WTC11 (cell line): ENCODE data around the gene TIGD7. TPM values are rescaled to one million over a fixed set of nuclear protein-coding genes. Genes with fewer than 3 reads are reported as not detected.

Experiments
- ATAC-seq: fragments of 200-7000 bp; cut with Tn5 transposase; 2 replicates; pipeline ENCODE4 v1.10.0; 2021; ENCODE audit warnings: mild to moderate bottlenecking, moderate library complexity
- CTCF ChIA-PET: fragments of 300-600 bp; sonication (Branson Sonifier 250); formaldehyde crosslinking; loops from one replicate; lab custom pipeline; 2021; ENCODE audit warnings: antibody characterized with exemption; lab: Charles Lee
- POLR2A ChIA-PET: fragments of 350-600 bp; sonication (Branson Sonifier 250); formaldehyde crosslinking; loops from one replicate; lab custom pipeline; 2021; ENCODE audit warnings: antibody characterized with exemption; lab: Charles Lee
- DNase-seq: peaks from one replicate; pipeline ENCODE4 v3.0.0; 2021; ENCODE audit warnings: low spot score
- H3K27ac Mint-ChIP-seq: 2 replicates; pipeline ENCODE4 v1.8.0; 2021; ENCODE audit warnings: mixed read lengths
- H3K27me3 Mint-ChIP-seq: 2 replicates; pipeline ENCODE4 v1.8.0; 2021; ENCODE audit warnings: low read depth, mild to moderate bottlenecking, moderate library complexity, mixed read lengths
- H3K36me3 Mint-ChIP-seq: 2 replicates; pipeline ENCODE4 v1.8.0; 2021; ENCODE audit warnings: mixed read lengths
- H3K4me1 Mint-ChIP-seq: 2 replicates; pipeline ENCODE4 v1.8.0; 2022; ENCODE audit warnings: mixed read lengths
- H3K4me3 Mint-ChIP-seq: 2 replicates; pipeline ENCODE4 v1.8.0; 2021; ENCODE audit warnings: mild to moderate bottlenecking, moderate library complexity, mixed read lengths
- H3K9me3 Mint-ChIP-seq: 2 replicates; pipeline ENCODE4 v1.8.0; 2021; ENCODE audit warnings: mixed read lengths
- ATF3 ChIP-seq: sonication (generic); formaldehyde crosslinking; conservative IDR thresholded peaks from 2 replicates; pipeline ENCODE4 v1.8.1; 2022; ENCODE audit warnings: mild to moderate bottlenecking, missing genetic modification reagents
- ATF6 ChIP-seq: sonication (generic); formaldehyde crosslinking; IDR thresholded peaks from 2 replicates; pipeline ENCODE4 v1.8.1; 2023; ENCODE audit warnings: mild to moderate bottlenecking, missing genetic modification reagents
- CREM ChIP-seq: sonication (generic); formaldehyde crosslinking; IDR thresholded peaks from 2 replicates; pipeline ENCODE4 v1.8.1; 2022; ENCODE audit warnings: mild to moderate bottlenecking, missing genetic modification reagents, moderate library complexity
- CTCF ChIP-seq: fragments of 200-600 bp; IDR thresholded peaks from 2 replicates; pipeline ENCODE4 v1.8.0; 2022; ENCODE audit warnings: antibody characterized with exemption
- FOXK1 ChIP-seq: sonication (generic); formaldehyde crosslinking; IDR thresholded peaks from 2 replicates; pipeline ENCODE4 v1.8.0; 2022; ENCODE audit warnings: mild to moderate bottlenecking, moderate library complexity, missing genetic modification reagents
- JUN ChIP-seq: sonication (generic); formaldehyde crosslinking; IDR thresholded peaks from 2 replicates; pipeline ENCODE4 v1.8.0; 2023; ENCODE audit warnings: mild to moderate bottlenecking, missing genetic modification reagents
- MXD4 ChIP-seq: fragments of 250-450 bp; sonication (Bioruptor Pico); IDR thresholded peaks from 2 replicates; pipeline ENCODE4 v1.8.0; 2021; ENCODE audit warnings: mild to moderate bottlenecking, moderate library complexity, borderline replicate concordance
- MYBL2 ChIP-seq: sonication (generic); formaldehyde crosslinking; IDR thresholded peaks from 2 replicates; pipeline ENCODE4 v1.8.1; 2023; ENCODE audit warnings: mild to moderate bottlenecking, moderate library complexity, missing genetic modification reagents
- PREB ChIP-seq: sonication (generic); formaldehyde crosslinking; IDR thresholded peaks from 2 replicates; pipeline ENCODE4 v1.8.1; 2022; ENCODE audit warnings: mild to moderate bottlenecking, missing genetic modification reagents, moderate library complexity, borderline replicate concordance
- PRRX2 ChIP-seq: fragments of 250-450 bp; sonication (Bioruptor Pico); IDR thresholded peaks from 2 replicates; pipeline ENCODE4 v1.8.0; 2021; ENCODE audit warnings: mild to moderate bottlenecking
- RELA ChIP-seq: sonication (generic); formaldehyde crosslinking; IDR thresholded peaks from 2 replicates; pipeline ENCODE4 v1.8.1; 2022; ENCODE audit warnings: missing genetic modification reagents, mild to moderate bottlenecking, borderline replicate concordance
- SMAD4 ChIP-seq: sonication (generic); formaldehyde crosslinking; IDR thresholded peaks from 2 replicates; pipeline ENCODE4 v1.8.0; 2022; ENCODE audit warnings: mild to moderate bottlenecking, missing genetic modification reagents
- STAT6 ChIP-seq: sonication (generic); formaldehyde crosslinking; conservative IDR thresholded peaks from 2 replicates; pipeline ENCODE4 v1.8.1; 2023; ENCODE audit warnings: mild to moderate bottlenecking, low read depth, missing genetic modification reagents, moderate library complexity
- ZBTB43 ChIP-seq: sonication (generic); formaldehyde crosslinking; IDR thresholded peaks from 2 replicates; pipeline ENCODE4 v1.8.1; 2023; ENCODE audit warnings: mild to moderate bottlenecking, missing genetic modification reagents
- ZMAT4 ChIP-seq: fragments of 250-450 bp; sonication (Bioruptor Pico); IDR thresholded peaks from 2 replicates; pipeline ENCODE4 v1.9.0; 2021; ENCODE audit warnings: mild to moderate bottlenecking
- ZNF121 ChIP-seq: sonication (generic); formaldehyde crosslinking; IDR thresholded peaks from 2 replicates; pipeline ENCODE4 v1.8.0; 2023; ENCODE audit warnings: missing genetic modification reagents
- ZNF138 ChIP-seq: sonication (generic); formaldehyde crosslinking; conservative IDR thresholded peaks from 2 replicates; pipeline ENCODE4 v1.8.1; 2022; ENCODE audit warnings: mild to moderate bottlenecking, moderate library complexity, missing genetic modification reagents
- ZNF317 ChIP-seq: sonication (generic); formaldehyde crosslinking; IDR thresholded peaks from 2 replicates; pipeline ENCODE4 v1.8.1; 2023; ENCODE audit warnings: low read depth, mild to moderate bottlenecking, moderate library complexity, missing genetic modification reagents, borderline replicate concordance
- ZNF423 ChIP-seq: fragments of 250-450 bp; sonication (Bioruptor Pico); IDR thresholded peaks from 2 replicates; pipeline ENCODE4 v2.1.2; 2022; ENCODE audit warnings: mild to moderate bottlenecking, moderate library complexity
- ZNF425 ChIP-seq: fragments of 250-450 bp; sonication (Bioruptor Pico); conservative IDR thresholded peaks from 2 replicates; pipeline ENCODE4 v1.9.0; 2021; ENCODE audit warnings: mild to moderate bottlenecking
- total RNA-seq: library from RNA; stranded (reverse); gene quantifications from 3 replicates; pipeline ENCODE4 v1.2.3, GENCODE V29; 2021

TIGD7 gene
- total RNA-seq, 1 experiment from 2014 or later = 7.0 TPM

- TF ChIP-seq CTCF (no peak), MXD4 (no peak)
Observed at GRCh38 chr16:3295783-3296182, 9.4 kb downstream of the TIGD7 start (continued).

- peaks cover 14% of the 10 kb centered on the region for H3K27me3 Mint-ChIP-seq
- ChIA-PET POLR2A (no interaction called here), CTCF (interaction anchor here (1.4 kb wide), 1 partner anchor 10 kb away, joined by 3 read pairs; the partner anchor contains the start of genes TIGD7 and ZNF75A)
- TF ChIP-seq ZNF317 (CRISPR knock-in tag) (peak; percentile 53; the same call in 1 of the 2 replicates), ZMAT4 (CRISPR knock-in tag) (no peak)
- ATAC-seq = peak; percentile 32
- H3K4me1 Mint-ChIP-seq = 0 out of 2 replicates have a peak, but pooled peaks cover 3% of the 10 kb centered on the region
- H3K27ac Mint-ChIP-seq = no peak overlapping the region
- peaks cover 63% of the 10 kb centered on the region for H3K36me3 Mint-ChIP-seq
- peaks cover 54% of the 10 kb centered on the region for H3K9me3 Mint-ChIP-seq
- H3K4me3 Mint-ChIP-seq = no peak overlapping the region
- DNase-seq = no peak
Observed at GRCh38 chr16:3295209-3295608, 10.0 kb downstream of the TIGD7 start.

GRCh38 chr16:3292604-3293003 is 12.6 kb downstream of the TIGD7 start:
- CTCF ChIA-PET = interaction anchor here (0.8 kb wide), 1 partner anchor 10 kb away, joined by 3 read pairs; no protein-coding TSS in a partner anchor
- H3K27me3 Mint-ChIP-seq = peaks cover 14% of the 10 kb centered on the region
- no peak for ATAC-seq
- H3K9me3 Mint-ChIP-seq = peaks cover 57% of the 10 kb centered on the region
- POLR2A ChIA-PET = no interaction called here
- H3K4me1 Mint-ChIP-seq = 0 out of 2 replicates have a peak, but pooled peaks cover 3% of the 10 kb centered on the region
- TF ChIP-seq FOXK1 (CRISPR knock-in tag) (no peak), STAT6 (CRISPR knock-in tag) (no peak), ATF3 (CRISPR knock-in tag) (no peak), ZNF423 (CRISPR knock-in tag) (no peak), RELA (CRISPR knock-in tag) (no peak), PREB (CRISPR knock-in tag) (no peak), ATF6 (CRISPR knock-in tag) (no peak), SMAD4 (CRISPR knock-in tag) (no peak), ZBTB43 (no peak), JUN (no peak), CREM (CRISPR knock-in tag) (no peak), ZNF138 (no peak), MYBL2 (CRISPR knock-in tag) (no peak), PRRX2 (CRISPR knock-in tag) (no peak), ZNF121 (CRISPR knock-in tag) (no peak), ZNF425 (CRISPR knock-in tag) (no peak)
- H3K36me3 Mint-ChIP-seq = peaks cover 76% of the 10 kb centered on the region
- no peak overlapping the region for H3K27ac Mint-ChIP-seq
- H3K4me3 Mint-ChIP-seq = no peak overlapping the region
- no peak for DNase-seq
